D721Med (cell line): ENCODE results near the gene TARS1.

Experiments used
- DNase-seq: peaks from one replicate; pipeline ENCODE4 v3.0.0; 2011; ENCODE audit warnings: low spot score; ENCODE audit not compliant: insufficient read length
- FAIRE-seq: peaks from 2 replicates; lab custom pipeline; 2011; peaks lifted over from hg19 to GRCh38; lab: Jason Lieb, UNC
- CTCF ChIP-seq: IDR thresholded peaks from 2 replicates; pipeline ENCODE4 v1.5.1; 2012; ENCODE audit warnings: mild to moderate bottlenecking, control low read depth; ENCODE audit not compliant: insufficient read depth; ENCODE audit errors: missing control alignments

The TARS1 gene

GRCh38 chr5:33516421-33516820 is 75.7 kb downstream of the TARS1 start:
- no peak for FAIRE-seq

More at GRCh38 chr5:33516421-33516820, 75.7 kb downstream of the TARS1 start:
- no peak for TF ChIP-seq CTCF
- DNase-seq, result no peak
